ENCODE measurements around the gene ROPN1B. TPM values are rescaled to one million over a fixed set of nuclear protein-coding genes. Genes with fewer than 3 reads are reported as not detected.
"Not testable (repeated sequence)": the region's sequence is repeated elsewhere in the genome, so short reads cannot be mapped to it uniquely, and the experiment has no call there.

Gene ROPN1B
- 1.4 TPM for total RNA-seq

- DNase-seq (ENCODE audit: low spot score) = not testable (repeated sequence)
Measured at GRCh38 chr3:125968701-125969592, at the start of gene ROPN1B. TSS of gene ROPN1B (plus strand) at chr3:125969178. CDS start at chr3:125972055, 2,877 bp downstream.

- not testable (repeated sequence) for DNase-seq (ENCODE audit: low spot score)
Measured at GRCh38 chr3:125920191-125920590, 48.8 kb upstream of the ROPN1B start.

- not testable (repeated sequence) for DNase-seq (ENCODE audit: low spot score)
Measured at GRCh38 chr3:125920751-125921279, 48.2 kb upstream of the ROPN1B start.

GRCh38 chr3:125921712-125922111, 47.3 kb upstream of the ROPN1B start:
- DNase-seq (ENCODE audit: low spot score) = peak; percentile 57

GRCh38 chr3:125923324-125924115, 45.5 kb upstream of the ROPN1B start:
- DNase-seq (ENCODE audit: low spot score) = not testable (repeated sequence)

GRCh38 chr3:125924276-125924675, 44.7 kb upstream of the ROPN1B start:
- DNase-seq (ENCODE audit: low spot score) = not testable (repeated sequence)

- not testable (repeated sequence) for DNase-seq (ENCODE audit: low spot score)
Measured at GRCh38 chr3:125925727-125926126, 43.3 kb upstream of the ROPN1B start.

- DNase-seq (ENCODE audit: low spot score) = peak; percentile 59
Measured at GRCh38 chr3:125928771-125929545, 40.0 kb upstream of the ROPN1B start.

- not testable (repeated sequence) for DNase-seq (ENCODE audit: low spot score)
Measured at GRCh38 chr3:125929765-125930164, 39.2 kb upstream of the ROPN1B start.

- not testable (repeated sequence) for DNase-seq (ENCODE audit: low spot score)
Measured at GRCh38 chr3:125931355-125931880, 37.6 kb upstream of the ROPN1B start.

- not testable (repeated sequence) for DNase-seq (ENCODE audit: low spot score)
Measured at GRCh38 chr3:125933397-125934173, 35.4 kb upstream of the ROPN1B start.

GRCh38 chr3:125935252-125935874, 33.6 kb upstream of the ROPN1B start:
- DNase-seq (ENCODE audit: low spot score) = not testable (repeated sequence)

- not testable (repeated sequence) for DNase-seq (ENCODE audit: low spot score)
Measured at GRCh38 chr3:125936210-125936815, 32.7 kb upstream of the ROPN1B start.

GRCh38 chr3:125936891-125937290, 32.1 kb upstream of the ROPN1B start:
- DNase-seq (ENCODE audit: low spot score) = not testable (repeated sequence)

- not testable (repeated sequence) for DNase-seq (ENCODE audit: low spot score)
Measured at GRCh38 chr3:125947806-125948205, 21.2 kb upstream of the ROPN1B start.

- not testable (repeated sequence) for DNase-seq (ENCODE audit: low spot score)
Measured at GRCh38 chr3:125948901-125949300, 20.1 kb upstream of the ROPN1B start.

GRCh38 chr3:125951176-125951575, 17.8 kb upstream of the ROPN1B start:
- not testable (repeated sequence) for DNase-seq (ENCODE audit: low spot score)

GRCh38 chr3:125957020-125957419, 12.0 kb upstream of the ROPN1B start:
- DNase-seq (ENCODE audit: low spot score) = not testable (repeated sequence)
